HCT116 (cell line): ENCODE measurements around the gene LIN7A. TPM values are rescaled to one million over a fixed set of nuclear protein-coding genes. Genes with fewer than 3 reads are reported as not detected.

ENCODE experiments used
- ATAC-seq: fragments of 200-7000 bp; cut with Tn5 transposase; 2 replicates; pipeline ENCODE4 v1.9.1; 2020; ENCODE audit warnings: mild to moderate bottlenecking, moderate library complexity
- BruUV-seq: library from RNA; stranded (reverse); fragments of 400-500 nt; replicated peaks from 2 replicates; lab custom pipeline; 2021; lab: Mats Ljungman, UMichigan
- CTCF ChIA-PET: fragments of 300-600 bp; sonication (Branson Sonifier 250); formaldehyde crosslinking; loops from one replicate; lab custom pipeline; 2021; ENCODE audit warnings: antibody characterized with exemption; lab: Charles Lee
- POLR2A ChIA-PET: fragments of 300-600, 350-600 bp; sonication (Branson Sonifier 250); formaldehyde crosslinking; loops from one replicate; lab custom pipeline; 2021; ENCODE audit warnings: antibody characterized with exemption; lab: Charles Lee
- RAD21 ChIA-PET, 2 experiments: fragments of 300-600 bp; sonication (Branson Sonifier 250); formaldehyde crosslinking; loops; one replicate each; lab custom pipeline; 2023; ENCODE audit warnings: low total read pairs in 2 of 2; ENCODE audit not compliant: uncharacterized antibody in 2 of 2, unreplicated experiment in 2 of 2, low non-redundant PET in 1 of 2; lab: Charles Lee
- DNase-seq: peaks from one replicate; pipeline ENCODE4 v3.0.0-alpha.2; 2010; ENCODE audit warnings: low read depth, low spot score
- H2AFZ ChIP-seq: fragments of 200-600 bp; shearing (Covaris generic), sonication (generic); 2 replicates; pipeline ENCODE4 v1.6.1; 2017; ENCODE audit warnings: low read depth, mixed run types, mixed read lengths, antibody characterized with exemption, low read length; ENCODE audit not compliant: poor library complexity, severe bottlenecking
- H3K27ac ChIP-seq: 2 replicates; pipeline ENCODE4 v1.5.1; 2012; ENCODE audit warnings: low read depth, low read length
- H3K27me3 ChIP-seq: fragments of 200-600 bp; sonication (generic); 2 replicates; pipeline ENCODE4 v1.6.1; 2016; ENCODE audit warnings: mixed run types, low read length, mixed read lengths; ENCODE audit not compliant: insufficient read depth
- H3K36me3 ChIP-seq, 2 experiments: fragments of 200-500 bp in 1 of 2; fragments of 200-600 bp in 1 of 2; sonication (Bioruptor generic) in 1 of 2; sonication (generic) in 1 of 2; 2 replicates each; pipeline versions ENCODE4 v1.5.1 to v1.6.1; 2014 to 2016; ENCODE audit warnings: low read length in 2 of 2, inconsistent platforms in 1 of 2, mixed read lengths in 1 of 2, mixed run types in 1 of 2; ENCODE audit not compliant: insufficient read depth in 2 of 2, control insufficient read depth in 1 of 2
- H3K4me1 ChIP-seq, 2 experiments: fragments of 200-600 bp in 1 of 2; sonication (generic) in 1 of 2; 2 replicates each; pipeline versions ENCODE4 v1.5.1 to v1.6.1; 2012 to 2017; ENCODE audit warnings: low read length in 2 of 2, inconsistent platforms in 1 of 2, mild to moderate bottlenecking in 1 of 2, mixed read lengths in 1 of 2, mixed run types in 1 of 2, moderate library complexity in 1 of 2; ENCODE audit not compliant: insufficient read depth in 2 of 2, control insufficient read depth in 1 of 2
- H3K4me2 ChIP-seq: fragments of 200-600 bp; sonication (generic); 2 replicates; pipeline ENCODE4 v1.6.1; 2017; ENCODE audit warnings: mixed run types, low read length, mixed read lengths
- H3K4me3 ChIP-seq, 2 experiments: fragments of 200-600 bp in 1 of 2; sonication (generic) in 1 of 2; replicated peaks in 1 of 2; 2 replicates each; pipeline ENCODE4 v1.5.1; 2011 to 2016; ENCODE audit warnings: low read length in 2 of 2, control low read depth in 1 of 2, low read depth in 1 of 2, mild to moderate bottlenecking in 1 of 2, mixed read lengths in 1 of 2, mixed run types in 1 of 2
- H3K79me2 ChIP-seq: fragments of 200-600 bp; sonication (generic); 2 replicates; pipeline ENCODE4 v1.6.1; 2017; ENCODE audit warnings: mild to moderate bottlenecking, mixed run types, low read length, moderate library complexity, mixed read lengths; ENCODE audit not compliant: insufficient read depth
- H3K9ac ChIP-seq: fragments of 200-600 bp; sonication (generic); 2 replicates; pipeline ENCODE4 v1.6.1; 2016; ENCODE audit warnings: low read length, mixed read lengths
- H3K9me2 ChIP-seq: fragments of 200-600 bp; sonication (generic), shearing (Covaris generic); 2 replicates; pipeline ENCODE4 v1.6.1; 2017; ENCODE audit warnings: mixed run types, mild to moderate bottlenecking, moderate library complexity; ENCODE audit not compliant: insufficient read depth
- H3K9me3 ChIP-seq, 2 experiments: fragments of 200-500 bp in 1 of 2; fragments of 200-600 bp in 1 of 2; sonication (Bioruptor generic) in 1 of 2; sonication (generic) in 1 of 2; 2 replicates each; pipeline ENCODE4 v1.6.1; 2014 to 2017; ENCODE audit warnings: low read length in 2 of 2, mixed read lengths in 2 of 2, inconsistent platforms in 1 of 2, low read depth in 1 of 2, mild to moderate bottlenecking in 1 of 2, mixed run types in 1 of 2, moderate library complexity in 1 of 2; ENCODE audit not compliant: control insufficient read depth in 1 of 2, insufficient read depth in 1 of 2
- H4K20me1 ChIP-seq: fragments of 200-600 bp; sonication (generic), shearing (Covaris generic); 2 replicates; pipeline ENCODE4 v1.6.1; 2017; ENCODE audit warnings: mixed run types, mild to moderate bottlenecking, moderate library complexity; ENCODE audit not compliant: insufficient read depth
- CBX3 ChIP-seq: IDR thresholded peaks from 2 replicates; pipeline ENCODE4 v1.6.1; 2012; ENCODE audit warnings: low read depth
- CEBPB ChIP-seq: IDR thresholded peaks from 2 replicates; pipeline ENCODE4 v1.6.1; 2012; ENCODE audit warnings: low read depth
- EGR1 ChIP-seq: IDR thresholded peaks from 2 replicates; pipeline ENCODE4 v1.6.1; 2012; ENCODE audit warnings: low read depth
- ELF1 ChIP-seq: IDR thresholded peaks from 2 replicates; pipeline ENCODE4 v1.6.1; 2012; ENCODE audit warnings: low read depth, borderline replicate concordance
- FOSL1 ChIP-seq: IDR thresholded peaks from 2 replicates; pipeline ENCODE4 v1.6.1; 2012; ENCODE audit warnings: low read depth
- JUND ChIP-seq: IDR thresholded peaks from 2 replicates; pipeline ENCODE4 v1.6.1; 2012
- SIN3A ChIP-seq: IDR thresholded peaks from 2 replicates; pipeline ENCODE4 v1.6.1; 2012; ENCODE audit warnings: low read depth
- TCF7L2 ChIP-seq: IDR thresholded peaks from 2 replicates; pipeline ENCODE4 v1.7.0; 2011; ENCODE audit warnings: borderline replicate concordance, inconsistent platforms; ENCODE audit not compliant: insufficient read depth, insufficient read length; ENCODE audit errors: extremely low read depth
- YY1 ChIP-seq: IDR thresholded peaks from 2 replicates; pipeline ENCODE4 v1.6.1; 2011; ENCODE audit warnings: low read length, low read depth, moderate library complexity, mild to moderate bottlenecking; ENCODE audit not compliant: insufficient replicate concordance; ENCODE audit errors: extremely low read depth
- ZNF274 ChIP-seq: fragments of 200-500 bp; sonication (Bioruptor generic); IDR thresholded peaks from 2 replicates; pipeline ENCODE4 v1.6.1; 2014; ENCODE audit warnings: mild to moderate bottlenecking, low read depth, low read length, inconsistent platforms
- intact Hi-C: fragments of 100-400 bp; cut with micrococcal nuclease; formaldehyde crosslinking; loops from 2 replicates; pipeline ENCODE4 v1.10.0; 2022
- total RNA-seq: library from RNA; stranded (reverse); gene quantifications from one replicate; pipeline ENCODE4 v1.2.1, GENCODE V29; 2021; ENCODE audit not compliant: unreplicated experiment
- TF ChIP-seq, protein P1 (sequence below), 3 experiments: fragments of 200-600 bp in 1 of 3; sonication (generic) in 1 of 3; IDR thresholded peaks in 2 of 3; conservative IDR thresholded peaks in 1 of 3; 2 replicates each; pipeline ENCODE4 v1.5.1; 2012 to 2017; ENCODE audit warnings: low read depth in 2 of 3, low read length in 2 of 3, antibody characterized with exemption in 1 of 3, borderline replicate concordance in 1 of 3, control low read depth in 1 of 3, mild to moderate bottlenecking in 1 of 3, mixed read lengths in 1 of 3, mixed run types in 1 of 3, moderate library complexity in 1 of 3; ENCODE audit not compliant: insufficient read depth in 1 of 3
- TF ChIP-seq, protein P2 (sequence below): IDR thresholded peaks from 2 replicates; pipeline ENCODE4 v1.6.1; 2012
- TF ChIP-seq, protein P3 (sequence below): IDR thresholded peaks from 2 replicates; pipeline ENCODE4 v1.6.1; 2011; ENCODE audit warnings: mild to moderate bottlenecking, low read length, moderate library complexity; ENCODE audit not compliant: insufficient replicate concordance; ENCODE audit errors: extremely low read depth
- TF ChIP-seq, protein P4 (sequence below): IDR thresholded peaks from 2 replicates; pipeline ENCODE4 v1.6.1; 2012

LIN7A gene
- total RNA-seq, 1 experiment from 2014 or later = 1.5 TPM

- TF ChIP-seq JUND (no peak), EGR1 (no peak), FOSL1 (no peak), YY1 (no peak), CEBPB (no peak), SIN3A (no peak), ZNF274 (no peak), CBX3 (no peak), TCF7L2 (no peak), ELF1 (no peak)
- TF ChIP-seq, protein P1, sequence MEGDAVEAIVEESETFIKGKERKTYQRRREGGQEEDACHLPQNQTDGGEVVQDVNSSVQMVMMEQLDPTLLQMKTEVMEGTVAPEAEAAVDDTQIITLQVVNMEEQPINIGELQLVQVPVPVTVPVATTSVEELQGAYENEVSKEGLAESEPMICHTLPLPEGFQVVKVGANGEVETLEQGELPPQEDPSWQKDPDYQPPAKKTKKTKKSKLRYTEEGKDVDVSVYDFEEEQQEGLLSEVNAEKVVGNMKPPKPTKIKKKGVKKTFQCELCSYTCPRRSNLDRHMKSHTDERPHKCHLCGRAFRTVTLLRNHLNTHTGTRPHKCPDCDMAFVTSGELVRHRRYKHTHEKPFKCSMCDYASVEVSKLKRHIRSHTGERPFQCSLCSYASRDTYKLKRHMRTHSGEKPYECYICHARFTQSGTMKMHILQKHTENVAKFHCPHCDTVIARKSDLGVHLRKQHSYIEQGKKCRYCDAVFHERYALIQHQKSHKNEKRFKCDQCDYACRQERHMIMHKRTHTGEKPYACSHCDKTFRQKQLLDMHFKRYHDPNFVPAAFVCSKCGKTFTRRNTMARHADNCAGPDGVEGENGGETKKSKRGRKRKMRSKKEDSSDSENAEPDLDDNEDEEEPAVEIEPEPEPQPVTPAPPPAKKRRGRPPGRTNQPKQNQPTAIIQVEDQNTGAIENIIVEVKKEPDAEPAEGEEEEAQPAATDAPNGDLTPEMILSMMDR (IDR thresholded peaks at IDR 0.05 in 2 of 3, conservative IDR thresholded peaks at IDR 0.05 in 1 of 3; ENCODE audit: borderline replicate concordance in 1 of 3, insufficient read depth in 1 of 3, low read depth in 2 of 3, low read length in 2 of 3) = no peak
- TF ChIP-seq, protein P2, sequence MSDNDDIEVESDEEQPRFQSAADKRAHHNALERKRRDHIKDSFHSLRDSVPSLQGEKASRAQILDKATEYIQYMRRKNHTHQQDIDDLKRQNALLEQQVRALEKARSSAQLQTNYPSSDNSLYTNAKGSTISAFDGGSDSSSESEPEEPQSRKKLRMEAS = no peak
- TF ChIP-seq, protein P3, sequence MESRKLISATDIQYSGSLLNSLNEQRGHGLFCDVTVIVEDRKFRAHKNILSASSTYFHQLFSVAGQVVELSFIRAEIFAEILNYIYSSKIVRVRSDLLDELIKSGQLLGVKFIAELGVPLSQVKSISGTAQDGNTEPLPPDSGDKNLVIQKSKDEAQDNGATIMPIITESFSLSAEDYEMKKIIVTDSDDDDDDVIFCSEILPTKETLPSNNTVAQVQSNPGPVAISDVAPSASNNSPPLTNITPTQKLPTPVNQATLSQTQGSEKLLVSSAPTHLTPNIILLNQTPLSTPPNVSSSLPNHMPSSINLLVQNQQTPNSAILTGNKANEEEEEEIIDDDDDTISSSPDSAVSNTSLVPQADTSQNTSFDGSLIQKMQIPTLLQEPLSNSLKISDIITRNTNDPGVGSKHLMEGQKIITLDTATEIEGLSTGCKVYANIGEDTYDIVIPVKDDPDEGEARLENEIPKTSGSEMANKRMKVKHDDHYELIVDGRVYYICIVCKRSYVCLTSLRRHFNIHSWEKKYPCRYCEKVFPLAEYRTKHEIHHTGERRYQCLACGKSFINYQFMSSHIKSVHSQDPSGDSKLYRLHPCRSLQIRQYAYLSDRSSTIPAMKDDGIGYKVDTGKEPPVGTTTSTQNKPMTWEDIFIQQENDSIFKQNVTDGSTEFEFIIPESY = no peak
- TF ChIP-seq, protein P4, sequence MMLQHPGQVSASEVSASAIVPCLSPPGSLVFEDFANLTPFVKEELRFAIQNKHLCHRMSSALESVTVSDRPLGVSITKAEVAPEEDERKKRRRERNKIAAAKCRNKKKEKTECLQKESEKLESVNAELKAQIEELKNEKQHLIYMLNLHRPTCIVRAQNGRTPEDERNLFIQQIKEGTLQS = no peak
- no peaks in the 10 kb centered on the region for H3K4me1 ChIP-seq
- ATAC-seq = no peak
- ChIA-PET CTCF (no interaction called here), RAD21 (no interaction called here), POLR2A (no interaction called here)
- H3K27me3 ChIP-seq = 0 out of 2 replicates have a peak, but pooled peaks cover 4% of the 10 kb centered on the region
- no peak overlapping the region for H3K27ac ChIP-seq
- H3K79me2 ChIP-seq = no peaks in the 10 kb centered on the region
- BruUV-seq = no TSS peak
- DNase-seq = no peak
- no peak overlapping the region for H2AFZ ChIP-seq
- H3K4me2 ChIP-seq = no peak overlapping the region
- no peaks in the 10 kb centered on the region for H3K36me3 ChIP-seq
- H3K9me3 ChIP-seq = no peaks in the 10 kb centered on the region
- H3K4me3 ChIP-seq = no peak overlapping the region
- no peaks in the 10 kb centered on the region; the same call in 1 of the 2 replicates for H3K9me2 ChIP-seq
- H4K20me1 ChIP-seq = no peaks in the 10 kb centered on the region
- H3K9ac ChIP-seq = no peak overlapping the region
- intact Hi-C loops = loop anchor here (10.0 kb wide), 1 partner anchor 455 kb away; no protein-coding TSS in a partner anchor
These were observed 168.1 kb downstream of the LIN7A start for GRCh38 chr12:80769553-80770140.
